SK-N-SH treated with all-trans-retinoic acid at 6 μM for 48 hours (cell line): Measurements from ENCODE around the gene GNA15.

Experiments
- PATZ1 ChIP-seq: fragments of 250-450 bp; sonication (Bioruptor Pico); IDR thresholded peaks from 2 replicates; pipeline ENCODE4 v1.8.0; 2020; ENCODE audit warnings: mild to moderate bottlenecking, moderate library complexity, borderline replicate concordance
- POU6F1 ChIP-seq: fragments of 250-450 bp; sonication (Bioruptor Pico); IDR thresholded peaks from 2 replicates; pipeline ENCODE4 v1.8.0; 2021; ENCODE audit warnings: low read depth, mild to moderate bottlenecking, moderate library complexity, borderline replicate concordance
- ZNF8 ChIP-seq: fragments of 450-650 bp; formaldehyde crosslinking; IDR thresholded peaks from 2 replicates; pipeline ENCODE4 v1.5.0; 2020; ENCODE audit warnings: mild to moderate bottlenecking, moderate library complexity

DNA sequence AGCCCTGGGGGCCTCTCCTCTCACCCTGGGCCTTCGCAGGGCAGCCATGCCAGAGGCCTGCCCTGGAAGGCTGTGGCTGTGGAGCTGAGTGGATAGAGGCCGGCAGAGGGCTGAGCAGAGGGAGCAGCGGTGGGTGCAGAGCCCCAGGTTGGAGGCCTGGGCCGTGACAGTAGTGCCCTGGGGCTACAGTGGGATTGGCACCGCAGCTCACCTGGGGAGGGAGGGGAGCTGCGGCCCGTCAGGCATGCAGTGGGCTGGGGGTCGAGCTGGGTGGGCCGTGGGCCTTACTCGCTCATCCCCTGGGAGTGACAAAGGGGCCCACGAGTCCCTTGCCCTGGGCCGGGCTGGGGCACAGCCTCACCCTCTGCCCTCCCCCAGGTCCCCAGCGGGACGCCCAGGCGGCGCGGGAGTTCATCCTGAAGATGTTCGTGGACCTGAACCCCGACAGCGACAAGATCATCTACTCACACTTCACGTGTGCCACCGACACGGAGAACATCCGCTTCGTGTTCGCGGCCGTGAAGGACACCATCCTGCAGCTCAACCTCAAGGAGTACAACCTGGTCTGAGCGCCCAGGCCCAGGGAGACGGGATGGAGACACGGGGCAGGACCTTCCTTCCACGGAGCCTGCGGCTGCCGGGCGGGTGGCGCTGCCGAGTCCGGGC, 15.1 kb upstream of the GNA15 start:
- TF ChIP-seq POU6F1 (CRISPR knock-in tag) (no peak), ZNF8 (no peak), PATZ1 (no peak)
